GM23338 (cell line): ENCODE data around the gene MIF.
"Not testable (repeated sequence)": the region's sequence is repeated elsewhere in the genome, so short reads cannot be mapped to it uniquely, and the experiment has no call there.

ENCODE experiments used
- CREB1 ChIP-seq: fragments of 250-450 bp; sonication (Bioruptor Pico); IDR thresholded peaks from 2 replicates; pipeline ENCODE4 v1.5.0; 2020; ENCODE audit warnings: low read depth, mild to moderate bottlenecking, moderate library complexity
- EZH2 ChIP-seq: fragments of 200-600 bp; sonication (generic); IDR thresholded peaks from one replicate; pipeline ENCODE4 v1.8.0; 2017; ENCODE audit warnings: antibody characterized with exemption, mild to moderate bottlenecking, low read depth; ENCODE audit not compliant: unreplicated experiment
- POLR2AphosphoS5 ChIP-seq: IDR thresholded peaks from 2 replicates; pipeline ENCODE4 v1.6.1; 2016; ENCODE audit warnings: antibody characterized with exemption, low read depth
- TF ChIP-seq, protein P1 (sequence below), 2 experiments: fragments of 200-600 bp in 1 of 2; sonication (generic) in 1 of 2; conservative IDR thresholded peaks; 2 replicates each; pipeline versions ENCODE4 v1.5.1 to v1.6.1; 2016 to 2017; ENCODE audit warnings: antibody characterized with exemption in 2 of 2, low read depth in 2 of 2, mild to moderate bottlenecking in 2 of 2, moderate library complexity in 1 of 2
- TF ChIP-seq, protein P2 (sequence below): fragments of 250-450 bp; sonication (Bioruptor Pico); IDR thresholded peaks from 2 replicates; pipeline ENCODE4 v1.5.0; 2020; ENCODE audit warnings: mild to moderate bottlenecking, moderate library complexity

DNA sequence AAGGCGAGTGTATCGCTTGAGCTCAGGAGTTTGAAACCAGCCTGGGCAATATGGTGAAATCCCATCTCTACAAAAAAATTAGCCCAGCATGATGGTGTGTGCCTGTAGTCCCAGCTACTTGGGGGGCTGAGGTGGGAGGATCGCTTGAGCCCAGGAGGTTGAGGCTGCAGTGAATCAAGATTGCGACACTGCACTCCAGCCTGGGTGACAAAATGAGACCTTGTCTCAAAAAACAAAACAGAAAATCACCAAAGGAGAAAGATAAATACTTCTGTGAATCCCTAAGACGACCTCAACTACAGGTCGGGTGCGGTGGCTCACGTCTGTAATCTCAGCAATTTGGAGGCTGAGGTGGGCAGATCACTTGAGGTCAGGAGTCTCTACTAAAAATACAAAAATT is 34.0 kb upstream of the MIF start:
- TF ChIP-seq CREB1 (CRISPR knock-in tag); POLR2AphosphoS5; EZH2: not testable (repeated sequence)
- TF ChIP-seq, protein P1, sequence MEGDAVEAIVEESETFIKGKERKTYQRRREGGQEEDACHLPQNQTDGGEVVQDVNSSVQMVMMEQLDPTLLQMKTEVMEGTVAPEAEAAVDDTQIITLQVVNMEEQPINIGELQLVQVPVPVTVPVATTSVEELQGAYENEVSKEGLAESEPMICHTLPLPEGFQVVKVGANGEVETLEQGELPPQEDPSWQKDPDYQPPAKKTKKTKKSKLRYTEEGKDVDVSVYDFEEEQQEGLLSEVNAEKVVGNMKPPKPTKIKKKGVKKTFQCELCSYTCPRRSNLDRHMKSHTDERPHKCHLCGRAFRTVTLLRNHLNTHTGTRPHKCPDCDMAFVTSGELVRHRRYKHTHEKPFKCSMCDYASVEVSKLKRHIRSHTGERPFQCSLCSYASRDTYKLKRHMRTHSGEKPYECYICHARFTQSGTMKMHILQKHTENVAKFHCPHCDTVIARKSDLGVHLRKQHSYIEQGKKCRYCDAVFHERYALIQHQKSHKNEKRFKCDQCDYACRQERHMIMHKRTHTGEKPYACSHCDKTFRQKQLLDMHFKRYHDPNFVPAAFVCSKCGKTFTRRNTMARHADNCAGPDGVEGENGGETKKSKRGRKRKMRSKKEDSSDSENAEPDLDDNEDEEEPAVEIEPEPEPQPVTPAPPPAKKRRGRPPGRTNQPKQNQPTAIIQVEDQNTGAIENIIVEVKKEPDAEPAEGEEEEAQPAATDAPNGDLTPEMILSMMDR (conservative IDR thresholded peaks at IDR 0.05; ENCODE audit: low read depth in 2 of 2) = not testable (repeated sequence)
- TF ChIP-seq, protein P2, sequence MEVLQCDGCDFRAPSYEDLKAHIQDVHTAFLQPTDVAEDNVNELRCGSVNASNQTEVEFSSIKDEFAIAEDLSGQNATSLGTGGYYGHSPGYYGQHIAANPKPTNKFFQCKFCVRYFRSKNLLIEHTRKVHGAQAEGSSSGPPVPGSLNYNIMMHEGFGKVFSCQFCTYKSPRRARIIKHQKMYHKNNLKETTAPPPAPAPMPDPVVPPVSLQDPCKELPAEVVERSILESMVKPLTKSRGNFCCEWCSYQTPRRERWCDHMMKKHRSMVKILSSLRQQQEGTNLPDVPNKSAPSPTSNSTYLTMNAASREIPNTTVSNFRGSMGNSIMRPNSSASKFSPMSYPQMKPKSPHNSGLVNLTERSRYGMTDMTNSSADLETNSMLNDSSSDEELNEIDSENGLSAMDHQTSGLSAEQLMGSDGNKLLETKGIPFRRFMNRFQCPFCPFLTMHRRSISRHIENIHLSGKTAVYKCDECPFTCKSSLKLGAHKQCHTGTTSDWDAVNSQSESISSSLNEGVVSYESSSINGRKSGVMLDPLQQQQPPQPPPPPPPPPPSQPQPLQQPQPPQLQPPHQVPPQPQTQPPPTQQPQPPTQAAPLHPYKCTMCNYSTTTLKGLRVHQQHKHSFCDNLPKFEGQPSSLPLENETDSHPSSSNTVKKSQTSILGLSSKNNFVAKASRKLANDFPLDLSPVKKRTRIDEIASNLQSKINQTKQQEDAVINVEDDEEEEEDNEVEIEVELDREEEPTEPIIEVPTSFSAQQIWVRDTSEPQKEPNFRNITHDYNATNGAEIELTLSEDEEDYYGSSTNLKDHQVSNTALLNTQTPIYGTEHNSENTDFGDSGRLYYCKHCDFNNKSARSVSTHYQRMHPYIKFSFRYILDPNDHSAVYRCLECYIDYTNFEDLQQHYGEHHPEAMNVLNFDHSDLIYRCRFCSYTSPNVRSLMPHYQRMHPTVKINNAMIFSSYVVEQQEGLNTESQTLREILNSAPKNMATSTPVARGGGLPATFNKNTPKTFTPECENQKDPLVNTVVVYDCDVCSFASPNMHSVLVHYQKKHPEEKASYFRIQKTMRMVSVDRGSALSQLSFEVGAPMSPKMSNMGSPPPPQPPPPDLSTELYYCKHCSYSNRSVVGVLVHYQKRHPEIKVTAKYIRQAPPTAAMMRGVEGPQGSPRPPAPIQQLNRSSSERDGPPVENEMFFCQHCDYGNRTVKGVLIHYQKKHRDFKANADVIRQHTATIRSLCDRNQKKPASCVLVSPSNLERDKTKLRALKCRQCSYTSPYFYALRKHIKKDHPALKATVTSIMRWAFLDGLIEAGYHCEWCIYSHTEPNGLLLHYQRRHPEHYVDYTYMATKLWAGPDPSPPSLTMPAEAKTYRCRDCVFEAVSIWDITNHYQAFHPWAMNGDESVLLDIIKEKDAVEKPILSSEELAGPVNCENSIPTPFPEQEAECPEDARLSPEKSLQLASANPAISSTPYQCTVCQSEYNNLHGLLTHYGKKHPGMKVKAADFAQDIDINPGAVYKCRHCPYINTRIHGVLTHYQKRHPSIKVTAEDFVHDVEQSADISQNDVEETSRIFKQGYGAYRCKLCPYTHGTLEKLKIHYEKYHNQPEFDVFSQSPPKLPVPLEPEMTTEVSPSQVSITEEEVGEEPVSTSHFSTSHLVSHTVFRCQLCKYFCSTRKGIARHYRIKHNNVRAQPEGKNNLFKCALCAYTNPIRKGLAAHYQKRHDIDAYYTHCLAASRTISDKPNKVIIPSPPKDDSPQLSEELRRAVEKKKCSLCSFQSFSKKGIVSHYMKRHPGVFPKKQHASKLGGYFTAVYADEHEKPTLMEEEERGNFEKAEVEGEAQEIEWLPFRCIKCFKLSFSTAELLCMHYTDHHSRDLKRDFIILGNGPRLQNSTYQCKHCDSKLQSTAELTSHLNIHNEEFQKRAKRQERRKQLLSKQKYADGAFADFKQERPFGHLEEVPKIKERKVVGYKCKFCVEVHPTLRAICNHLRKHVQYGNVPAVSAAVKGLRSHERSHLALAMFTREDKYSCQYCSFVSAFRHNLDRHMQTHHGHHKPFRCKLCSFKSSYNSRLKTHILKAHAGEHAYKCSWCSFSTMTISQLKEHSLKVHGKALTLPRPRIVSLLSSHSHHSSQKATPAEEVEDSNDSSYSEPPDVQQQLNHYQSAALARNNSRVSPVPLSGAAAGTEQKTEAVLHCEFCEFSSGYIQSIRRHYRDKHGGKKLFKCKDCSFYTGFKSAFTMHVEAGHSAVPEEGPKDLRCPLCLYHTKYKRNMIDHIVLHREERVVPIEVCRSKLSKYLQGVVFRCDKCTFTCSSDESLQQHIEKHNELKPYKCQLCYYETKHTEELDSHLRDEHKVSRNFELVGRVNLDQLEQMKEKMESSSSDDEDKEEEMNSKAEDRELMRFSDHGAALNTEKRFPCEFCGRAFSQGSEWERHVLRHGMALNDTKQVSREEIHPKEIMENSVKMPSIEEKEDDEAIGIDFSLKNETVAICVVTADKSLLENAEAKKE (CRISPR knock-in tag) = not testable (repeated sequence)
